Activated T-cell treated with anti-CD3 and anti-CD28 coated beads, Interleukin-2, amount 50 U/mL, for 24 hours (primary cell): ENCODE data around the gene AXIN1.
A peak's percentile ranks its signal among the peaks of the same experiment; 100 is the strongest.

Experiments
- DNase-seq: peaks from one replicate; pipeline ENCODE4 v3.0.0-alpha.2; 2020
- H3K27ac Mint-ChIP-seq: 2 replicates; pipeline ENCODE4 v1.8.0; 2020; ENCODE audit warnings: mild to moderate bottlenecking, mixed read lengths
- H3K27me3 Mint-ChIP-seq: 2 replicates; pipeline ENCODE4 v1.8.0; 2020; ENCODE audit warnings: mixed read lengths
- H3K36me3 Mint-ChIP-seq: 2 replicates; pipeline ENCODE4 v1.8.0; 2020; ENCODE audit warnings: low read depth, mixed read lengths
- H3K4me1 Mint-ChIP-seq: 2 replicates; pipeline ENCODE4 v1.8.0; 2020; ENCODE audit warnings: low read depth, mixed read lengths
- H3K4me3 Mint-ChIP-seq: 2 replicates; pipeline ENCODE4 v1.8.0; 2020; ENCODE audit warnings: mild to moderate bottlenecking, moderate library complexity, mixed read lengths
- H3K9me3 Mint-ChIP-seq: 2 replicates; pipeline ENCODE4 v1.8.0; 2020; ENCODE audit warnings: mixed read lengths

The AXIN1 gene

GRCh38 chr16:286491-287297, 65.8 kb downstream of the AXIN1 start:
- Mint-ChIP-seq H3K9me3 (no peaks in the 10 kb centered on the region), H3K4me1 (no peaks in the 10 kb centered on the region), H3K27ac (no peak overlapping the region), H3K27me3 (peaks cover 6% of the 10 kb centered on the region), H3K36me3 (peaks cover 45% of the 10 kb centered on the region), H3K4me3 (no peak overlapping the region)
- no peak for DNase-seq

- Mint-ChIP-seq H3K27ac (no peak overlapping the region), H3K36me3 (peaks cover 32% of the 10 kb centered on the region), H3K9me3 (no peaks in the 10 kb centered on the region), H3K4me3 (no peak overlapping the region), H3K27me3 (peaks cover 9% of the 10 kb centered on the region), H3K4me1 (peaks cover 2% of the 10 kb centered on the region)
- DNase-seq, result no peak
Measured at GRCh38 chr16:285146-286055, 67.1 kb downstream of the AXIN1 start.

- Mint-ChIP-seq H3K4me3 (no peak overlapping the region), H3K27me3 (peaks cover 12% of the 10 kb centered on the region), H3K27ac (no peak overlapping the region), H3K4me1 (peaks cover 2% of the 10 kb centered on the region), H3K36me3 (peaks cover 25% of the 10 kb centered on the region), H3K9me3 (no peaks in the 10 kb centered on the region)
- DNase-seq, result no peak
Measured at GRCh38 chr16:284204-285120, 68.1 kb downstream of the AXIN1 start.

GRCh38 chr16:283033-283805, 69.3 kb downstream of the AXIN1 start, which contains the start of gene PDIA2:
PDIA2 (plus strand) TSS chr16:283164; CDS start chr16:283170, 6 bp downstream.
- Mint-ChIP-seq H3K36me3 (peaks cover 18% of the 10 kb centered on the region), H3K4me3 (no peak within 1 kb of the TSS), H3K27ac (no peak within 1 kb of the TSS), H3K4me1 (peaks cover 7% of the 10 kb centered on the region), H3K9me3 (no peaks in the 10 kb centered on the region), H3K27me3 (peaks cover 19% of the 10 kb centered on the region)
- no peak for DNase-seq

- Mint-ChIP-seq H3K27ac (no peak overlapping the region), H3K4me3 (no peak overlapping the region), H3K9me3 (no peaks in the 10 kb centered on the region), H3K27me3 (peaks cover 19% of the 10 kb centered on the region), H3K4me1 (peaks cover 7% of the 10 kb centered on the region), H3K36me3 (peaks cover 12% of the 10 kb centered on the region)
- DNase-seq, result no peak
Measured at GRCh38 chr16:282491-282890, 70.0 kb downstream of the AXIN1 start.

GRCh38 chr16:281660-282255, 70.8 kb downstream of the AXIN1 start:
- Mint-ChIP-seq H3K27me3 (peaks cover 26% of the 10 kb centered on the region), H3K27ac (no peak overlapping the region), H3K9me3 (no peaks in the 10 kb centered on the region), H3K4me3 (no peak overlapping the region), H3K36me3 (peaks cover 6% of the 10 kb centered on the region), H3K4me1 (peaks cover 7% of the 10 kb centered on the region)
- no peak for DNase-seq

- DNase-seq, result no peak
- no peak overlapping the region for H3K4me3 Mint-ChIP-seq
- peaks cover 8% of the 10 kb centered on the region for H3K4me1 Mint-ChIP-seq
- no peak overlapping the region for H3K27ac Mint-ChIP-seq
- H3K36me3 Mint-ChIP-seq, result no peaks in the 10 kb centered on the region
- no peaks in the 10 kb centered on the region for H3K9me3 Mint-ChIP-seq
- peaks cover 32% of the 10 kb centered on the region for H3K27me3 Mint-ChIP-seq
Measured at GRCh38 chr16:280991-281659, 71.4 kb downstream of the AXIN1 start.

- no peaks in the 10 kb centered on the region for H3K36me3 Mint-ChIP-seq
- no peaks in the 10 kb centered on the region for H3K9me3 Mint-ChIP-seq
- no peak within 1 kb of the TSS for H3K27ac Mint-ChIP-seq
- peaks cover 33% of the 10 kb centered on the region for H3K27me3 Mint-ChIP-seq
- no peak for DNase-seq
- H3K4me1 Mint-ChIP-seq, result peaks cover 9% of the 10 kb centered on the region
- peak within 1 kb of the TSS; percentile 41 for H3K4me3 Mint-ChIP-seq
Measured at GRCh38 chr16:280552-280951, 72.0 kb downstream of the AXIN1 start, which contains the start of gene ARHGDIG. ARHGDIG (plus strand) TSS chr16:280591; CDS start chr16:280681, 90 bp downstream.

GRCh38 chr16:280005-280460, 72.5 kb downstream of the AXIN1 start:
- H3K27me3 Mint-ChIP-seq, result peaks cover 36% of the 10 kb centered on the region
- H3K27ac Mint-ChIP-seq, result no peak overlapping the region
- no peaks in the 10 kb centered on the region for H3K36me3 Mint-ChIP-seq
- DNase-seq, result no peak
- peaks cover 12% of the 10 kb centered on the region for H3K4me1 Mint-ChIP-seq
- H3K9me3 Mint-ChIP-seq, result no peaks in the 10 kb centered on the region
- peak overlapping the region; percentile 41 for H3K4me3 Mint-ChIP-seq

- no peaks in the 10 kb centered on the region for H3K9me3 Mint-ChIP-seq
- no peaks in the 10 kb centered on the region for H3K36me3 Mint-ChIP-seq
- H3K4me1 Mint-ChIP-seq, result peaks cover 12% of the 10 kb centered on the region
- no peak overlapping the region for H3K4me3 Mint-ChIP-seq
- H3K27ac Mint-ChIP-seq, result no peak overlapping the region
- DNase-seq, result no peak
- peaks cover 41% of the 10 kb centered on the region for H3K27me3 Mint-ChIP-seq
Measured at GRCh38 chr16:279531-279930, 73.0 kb downstream of the AXIN1 start.

GRCh38 chr16:278863-279366, 73.6 kb downstream of the AXIN1 start:
- H3K4me1 Mint-ChIP-seq, result peaks cover 12% of the 10 kb centered on the region
- H3K4me3 Mint-ChIP-seq, result no peak overlapping the region
- H3K36me3 Mint-ChIP-seq, result no peaks in the 10 kb centered on the region
- peaks cover 46% of the 10 kb centered on the region for H3K27me3 Mint-ChIP-seq
- DNase-seq, result no peak
- no peaks in the 10 kb centered on the region for H3K9me3 Mint-ChIP-seq
- H3K27ac Mint-ChIP-seq, result no peak overlapping the region

GRCh38 chr16:276426-277077, 76.0 kb downstream of the AXIN1 start:
- Mint-ChIP-seq H3K27ac (no peak overlapping the region), H3K4me1 (peaks cover 12% of the 10 kb centered on the region), H3K27me3 (peaks cover 39% of the 10 kb centered on the region), H3K36me3 (no peaks in the 10 kb centered on the region), H3K4me3 (peak overlapping the region; percentile 35), H3K9me3 (no peaks in the 10 kb centered on the region)
- no peak for DNase-seq
